ENCODE results near the gene BOLL.

- no peak for TF ChIP-seq HEYL (CRISPR knock-in tag; IDR thresholded peaks at IDR 0.05)
- TF ChIP-seq RFX5 (IDR thresholded peaks at IDR 0.05), result no peak
- TF ChIP-seq MAZ (IDR thresholded peaks at IDR 0.05; ENCODE audit: borderline replicate concordance, low read depth, low read length), result no peak
- no peak for TF ChIP-seq JUNB (IDR thresholded peaks at IDR 0.05)
Observed at GRCh38 chr2:197759013-197759412, 26.1 kb downstream of the BOLL start.

Measured in A549 (cell line).